ENCODE measurements around the gene PLS1.

PLS1 gene

GRCh38 chr3:142664311-142664710, 68.1 kb downstream of the PLS1 start:
- Histone ChIP-seq H3K27me3 (ENCODE audit: insufficient read depth, low read length) (no peaks in the 10 kb centered on the region), H3K4me1 (ENCODE audit: insufficient read depth, low read length, severe bottlenecking) (no peaks in the 10 kb centered on the region), H3K36me3 (ENCODE audit: insufficient read depth, low read length) (no peaks in the 10 kb centered on the region), H2AFZ (ENCODE audit: low read length) (no peak overlapping the region), H3K9me3 (ENCODE audit: low read length) (no peaks in the 10 kb centered on the region), H4K20me1 (ENCODE audit: insufficient read depth, low read length) (no peaks in the 10 kb centered on the region), H3K9me2 (ENCODE audit: low read depth, low read length) (no peaks in the 10 kb centered on the region), H3K9ac (ENCODE audit: low read length) (no peak overlapping the region), H3K79me2 (ENCODE audit: insufficient read depth, low read length) (no peaks in the 10 kb centered on the region), H3F3A (ENCODE audit: insufficient read depth, low read length) (no peaks in the 10 kb centered on the region), H3K4me2 (ENCODE audit: low read length) (no peak overlapping the region), H3K27ac (ENCODE audit: low read depth, low read length, poor library complexity, severe bottlenecking) (no peak overlapping the region), H3K4me3 (ENCODE audit: low read depth, low read length, poor library complexity, severe bottlenecking) (no peak overlapping the region)
- TF ChIP-seq EZH2 (IDR thresholded peaks at IDR 0.05; ENCODE audit: borderline replicate concordance, low read length), result no peak
- TF ChIP-seq CTCF (IDR thresholded peaks at IDR 0.05; ENCODE audit: low read length), result no peak

- H3K4me1 ChIP-seq (ENCODE audit: insufficient read depth, low read length, severe bottlenecking), result no peaks in the 10 kb centered on the region
- no peak overlapping the region for H2AFZ ChIP-seq (ENCODE audit: low read length)
- H3K9me3 ChIP-seq (ENCODE audit: low read length), result no peaks in the 10 kb centered on the region
- no peaks in the 10 kb centered on the region for H4K20me1 ChIP-seq (ENCODE audit: insufficient read depth, low read length)
- no peaks in the 10 kb centered on the region for H3K9me2 ChIP-seq (ENCODE audit: low read depth, low read length)
- no peaks in the 10 kb centered on the region for H3F3A ChIP-seq (ENCODE audit: insufficient read depth, low read length)
- TF ChIP-seq EZH2 (IDR thresholded peaks at IDR 0.05; ENCODE audit: borderline replicate concordance, low read length) (no peak), CTCF (IDR thresholded peaks at IDR 0.05; ENCODE audit: low read length) (no peak)
- H3K4me3 ChIP-seq (ENCODE audit: low read depth, low read length, poor library complexity, severe bottlenecking), result no peak overlapping the region
- H3K9ac ChIP-seq (ENCODE audit: low read length), result no peak overlapping the region
- H3K79me2 ChIP-seq (ENCODE audit: insufficient read depth, low read length), result no peaks in the 10 kb centered on the region
- H3K27ac ChIP-seq (ENCODE audit: low read depth, low read length, poor library complexity, severe bottlenecking), result no peak overlapping the region
- H3K4me2 ChIP-seq (ENCODE audit: low read length), result no peak overlapping the region
- H3K36me3 ChIP-seq (ENCODE audit: insufficient read depth, low read length), result no peaks in the 10 kb centered on the region
- no peaks in the 10 kb centered on the region for H3K27me3 ChIP-seq (ENCODE audit: insufficient read depth, low read length)
Observed at GRCh38 chr3:142664819-142665218, 68.6 kb downstream of the PLS1 start.

GRCh38 chr3:142670120-142670519, 73.9 kb downstream of the PLS1 start:
- H3K79me2 ChIP-seq (ENCODE audit: insufficient read depth, low read length), result no peaks in the 10 kb centered on the region
- H3K4me2 ChIP-seq (ENCODE audit: low read length), result no peak overlapping the region
- no peak overlapping the region for H2AFZ ChIP-seq (ENCODE audit: low read length)
- no peaks in the 10 kb centered on the region for H3K4me1 ChIP-seq (ENCODE audit: insufficient read depth, low read length, severe bottlenecking)
- no peaks in the 10 kb centered on the region for H3K36me3 ChIP-seq (ENCODE audit: insufficient read depth, low read length)
- H3K27ac ChIP-seq (ENCODE audit: low read depth, low read length, poor library complexity, severe bottlenecking), result no peak overlapping the region
- no peaks in the 10 kb centered on the region; the same call in 1 of the 2 replicates for H3K27me3 ChIP-seq (ENCODE audit: insufficient read depth, low read length)
- no peaks in the 10 kb centered on the region for H3K9me2 ChIP-seq (ENCODE audit: low read depth, low read length)
- no peaks in the 10 kb centered on the region for H3K9me3 ChIP-seq (ENCODE audit: low read length)
- TF ChIP-seq CTCF (IDR thresholded peaks at IDR 0.05; ENCODE audit: low read length) (no peak), EZH2 (IDR thresholded peaks at IDR 0.05; ENCODE audit: borderline replicate concordance, low read length) (no peak)
- H4K20me1 ChIP-seq (ENCODE audit: insufficient read depth, low read length), result no peaks in the 10 kb centered on the region
- no peak overlapping the region for H3K4me3 ChIP-seq (ENCODE audit: low read depth, low read length, poor library complexity, severe bottlenecking)
- H3F3A ChIP-seq (ENCODE audit: insufficient read depth, low read length), result no peaks in the 10 kb centered on the region
- no peak overlapping the region for H3K9ac ChIP-seq (ENCODE audit: low read length)
